ENCODE measurements around the gene GALNT1. TPM values are rescaled to one million over a fixed set of nuclear protein-coding genes. Genes with fewer than 3 reads are reported as not detected.

Gene GALNT1
- total and polyA plus RNA-seq, 12 donors = 8.1 to 61.2 (median 42.1) TPM

DNA sequence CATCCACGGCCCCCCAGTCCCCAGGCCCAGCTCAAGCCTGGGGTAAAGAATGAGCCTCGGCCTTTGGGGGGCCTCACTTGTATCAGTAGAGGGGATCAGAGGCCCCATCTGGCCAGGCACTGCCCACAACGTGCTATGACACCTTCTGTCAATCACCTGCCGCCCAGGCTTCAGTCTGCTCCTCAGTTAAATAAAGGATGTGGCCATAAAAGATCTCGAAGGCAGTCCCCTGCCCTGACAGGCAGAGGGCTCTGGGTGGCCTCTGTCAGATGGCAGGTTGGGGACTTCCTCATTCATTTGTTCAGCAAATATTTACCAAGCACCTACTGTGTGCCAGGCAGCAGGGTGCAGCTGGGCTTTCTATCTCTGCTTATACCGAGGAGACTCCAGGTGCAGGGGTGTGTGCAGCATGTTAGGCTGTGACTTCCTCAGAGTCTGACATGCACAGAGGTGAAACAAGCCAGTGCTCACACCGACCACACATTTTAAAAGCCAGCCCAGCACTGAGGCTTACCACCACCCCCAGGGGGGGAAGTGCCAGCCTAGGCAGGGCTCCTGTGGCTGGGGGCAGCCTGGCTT, 166.4 kb downstream of the GALNT1 start:
- intact Hi-C loops (cut with DNase I) = loop anchor here in 1 of 10 donors (10.0 kb wide), 1 partner anchor 343 kb away; no protein-coding TSS in a partner anchor
- DNase-seq (no peak), ATAC-seq (no peak)
- WGBS, 2 donors = 61 to 65% methylated on average over 7 of the region's 7 CpGs
- TF ChIP-seq, protein P1, sequence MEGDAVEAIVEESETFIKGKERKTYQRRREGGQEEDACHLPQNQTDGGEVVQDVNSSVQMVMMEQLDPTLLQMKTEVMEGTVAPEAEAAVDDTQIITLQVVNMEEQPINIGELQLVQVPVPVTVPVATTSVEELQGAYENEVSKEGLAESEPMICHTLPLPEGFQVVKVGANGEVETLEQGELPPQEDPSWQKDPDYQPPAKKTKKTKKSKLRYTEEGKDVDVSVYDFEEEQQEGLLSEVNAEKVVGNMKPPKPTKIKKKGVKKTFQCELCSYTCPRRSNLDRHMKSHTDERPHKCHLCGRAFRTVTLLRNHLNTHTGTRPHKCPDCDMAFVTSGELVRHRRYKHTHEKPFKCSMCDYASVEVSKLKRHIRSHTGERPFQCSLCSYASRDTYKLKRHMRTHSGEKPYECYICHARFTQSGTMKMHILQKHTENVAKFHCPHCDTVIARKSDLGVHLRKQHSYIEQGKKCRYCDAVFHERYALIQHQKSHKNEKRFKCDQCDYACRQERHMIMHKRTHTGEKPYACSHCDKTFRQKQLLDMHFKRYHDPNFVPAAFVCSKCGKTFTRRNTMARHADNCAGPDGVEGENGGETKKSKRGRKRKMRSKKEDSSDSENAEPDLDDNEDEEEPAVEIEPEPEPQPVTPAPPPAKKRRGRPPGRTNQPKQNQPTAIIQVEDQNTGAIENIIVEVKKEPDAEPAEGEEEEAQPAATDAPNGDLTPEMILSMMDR (IDR thresholded peaks at IDR 0.05) = no peak
- Histone ChIP-seq H3K4me1 (no peaks in the 10 kb centered on the region), H3K27ac (no peak overlapping the region), H3K4me3 (no peak overlapping the region), H3K27me3 (no peaks in the 10 kb centered on the region), H3K36me3 (no peaks in the 10 kb centered on the region), H3K9me3 (peaks cover 0 to 7% (median 0%) of the 10 kb centered on the region in 11 donors)

DNA sequence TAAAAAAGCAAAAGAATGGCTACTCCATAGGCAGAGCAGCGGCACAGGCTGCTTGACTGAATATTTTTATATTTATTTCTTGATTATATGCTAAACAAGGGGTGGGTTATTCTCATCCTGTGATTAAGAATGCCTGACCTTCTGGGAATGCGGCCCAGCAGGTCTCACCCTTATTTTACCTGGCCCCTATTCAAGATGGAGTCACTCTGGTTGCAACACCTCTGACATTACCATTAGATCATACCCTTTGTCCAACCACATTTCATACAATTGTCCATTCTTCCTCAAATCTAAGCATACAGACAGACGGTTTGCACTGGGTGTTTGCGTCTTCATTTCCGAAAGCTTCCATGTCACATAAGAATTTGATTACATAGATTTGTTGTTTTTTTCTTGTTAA, 168.2 kb downstream of the GALNT1 start:
- no peak for DNase-seq
- TF ChIP-seq, protein P1 (IDR thresholded peaks at IDR 0.05) = no peak
- H3K4me3 ChIP-seq = no peak overlapping the region
- H3K27ac ChIP-seq = no peak overlapping the region
- no peaks in the 10 kb centered on the region for H3K27me3 ChIP-seq
- intact Hi-C loops (cut with DNase I) = loop anchor here in 6 of 10 donors (10.0 kb wide), 3 partner anchors 335 to 535 kb away; no protein-coding TSS in a partner anchor
- 90 to 92% methylated on average over 5 of the region's 5 CpGs for WGBS, 2 donors
- no peaks in the 10 kb centered on the region for H3K36me3 ChIP-seq
- peaks cover 0 to 7% (median 0%) of the 10 kb centered on the region in 11 donors for H3K9me3 ChIP-seq
- no peaks in the 10 kb centered on the region for H3K4me1 ChIP-seq
- no peak for ATAC-seq

DNA sequence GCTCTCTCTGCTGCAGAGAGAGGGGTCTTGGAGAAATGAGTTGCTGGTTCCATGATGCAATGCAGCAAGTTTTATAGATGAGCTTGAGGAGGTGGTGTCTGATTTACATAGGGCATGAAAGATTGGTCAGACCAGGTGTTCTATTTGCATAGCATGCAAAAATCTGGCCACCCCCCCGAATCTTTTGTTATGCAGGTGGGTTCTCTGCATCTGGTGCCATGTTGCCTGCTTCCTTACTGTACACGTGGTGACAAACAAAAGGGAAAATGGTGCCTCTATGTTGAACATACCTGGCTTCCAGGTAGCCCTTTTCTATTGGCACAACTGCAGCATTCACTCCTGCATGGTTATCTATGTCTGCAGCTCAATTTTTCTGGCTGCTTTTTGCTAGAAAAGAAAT, 169.4 kb downstream of the GALNT1 start:
- Histone ChIP-seq H3K4me3 (no peak overlapping the region), H3K36me3 (no peaks in the 10 kb centered on the region), H3K4me1 (no peaks in the 10 kb centered on the region), H3K27ac (no peak overlapping the region), H3K27me3 (no peaks in the 10 kb centered on the region), H3K9me3 (no peaks in the 10 kb centered on the region)
- DNase-seq (no peak), ATAC-seq (no peak)
- intact Hi-C loops (cut with DNase I) = loop anchor here in 5 of 10 donors (10.0 kb wide), 3 partner anchors 336 to 534 kb away; no protein-coding TSS in a partner anchor
- TF ChIP-seq, protein P1 (IDR thresholded peaks at IDR 0.05) = no peak
- WGBS, 2 donors = 65 to 69% methylated on average over 2 of the region's 2 CpGs

DNA sequence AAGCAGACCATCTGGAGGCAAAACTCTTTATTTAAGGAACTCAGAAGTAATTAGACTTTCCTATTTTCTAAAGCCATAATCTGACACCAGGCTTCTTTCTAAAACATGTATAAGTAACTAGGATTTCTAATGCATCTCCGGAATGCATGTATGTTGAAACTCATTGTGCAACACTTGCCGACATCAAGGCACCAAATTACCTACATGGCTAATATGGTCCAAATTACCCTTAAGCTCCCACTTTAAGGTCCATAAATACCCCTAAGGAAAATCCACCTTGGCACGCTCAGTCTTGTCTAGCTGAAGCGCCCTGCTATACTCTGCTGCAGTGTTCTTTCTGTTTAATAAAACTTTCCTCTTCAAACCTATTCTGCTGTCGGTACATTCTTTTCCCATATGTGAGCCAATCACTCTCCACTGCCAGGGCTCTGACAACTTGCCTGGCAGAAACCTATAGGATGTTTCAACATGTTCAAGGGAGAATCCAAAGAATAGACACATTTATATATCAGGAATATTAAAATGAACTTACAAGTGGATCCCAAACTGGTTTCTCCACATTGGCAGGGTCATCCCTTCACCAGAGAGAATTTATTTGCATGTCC, 171.9 kb downstream of the GALNT1 start:
- H3K4me3 ChIP-seq = no peak overlapping the region
- H3K9me3 ChIP-seq = peaks cover 0 to 10% (median 0%) of the 10 kb centered on the region in 11 donors
- no peaks in the 10 kb centered on the region for H3K27me3 ChIP-seq
- no peaks in the 10 kb centered on the region for H3K4me1 ChIP-seq
- ATAC-seq = no peak
- no peak for DNase-seq
- whole genome bisulfite sequencing, 2 donors = 91 to 92% methylated on average over 5 of the region's 5 CpGs
- TF ChIP-seq, protein P1 (IDR thresholded peaks at IDR 0.05) = no peak
- intact Hi-C loops (cut with DNase I) = loop anchor here in 5 of 10 donors (2.0 to 10.0 kb wide), 4 partner anchors 193 to 531 kb away; no protein-coding TSS in a partner anchor
- H3K36me3 ChIP-seq = no peaks in the 10 kb centered on the region
- H3K27ac ChIP-seq = no peak overlapping the region
